Measurements from ENCODE around the gene PNPO.

- TF ChIP-seq POLR2AphosphoS5 (IDR thresholded peaks at IDR 0.05) (no peak), TAF1 (IDR thresholded peaks at IDR 0.05; ENCODE audit: low read depth) (no peak), MXI1 (conservative IDR thresholded peaks at IDR 0.05; ENCODE audit: poor library complexity, severe bottlenecking) (no peak)
- TF ChIP-seq, protein P1, sequence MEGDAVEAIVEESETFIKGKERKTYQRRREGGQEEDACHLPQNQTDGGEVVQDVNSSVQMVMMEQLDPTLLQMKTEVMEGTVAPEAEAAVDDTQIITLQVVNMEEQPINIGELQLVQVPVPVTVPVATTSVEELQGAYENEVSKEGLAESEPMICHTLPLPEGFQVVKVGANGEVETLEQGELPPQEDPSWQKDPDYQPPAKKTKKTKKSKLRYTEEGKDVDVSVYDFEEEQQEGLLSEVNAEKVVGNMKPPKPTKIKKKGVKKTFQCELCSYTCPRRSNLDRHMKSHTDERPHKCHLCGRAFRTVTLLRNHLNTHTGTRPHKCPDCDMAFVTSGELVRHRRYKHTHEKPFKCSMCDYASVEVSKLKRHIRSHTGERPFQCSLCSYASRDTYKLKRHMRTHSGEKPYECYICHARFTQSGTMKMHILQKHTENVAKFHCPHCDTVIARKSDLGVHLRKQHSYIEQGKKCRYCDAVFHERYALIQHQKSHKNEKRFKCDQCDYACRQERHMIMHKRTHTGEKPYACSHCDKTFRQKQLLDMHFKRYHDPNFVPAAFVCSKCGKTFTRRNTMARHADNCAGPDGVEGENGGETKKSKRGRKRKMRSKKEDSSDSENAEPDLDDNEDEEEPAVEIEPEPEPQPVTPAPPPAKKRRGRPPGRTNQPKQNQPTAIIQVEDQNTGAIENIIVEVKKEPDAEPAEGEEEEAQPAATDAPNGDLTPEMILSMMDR (IDR thresholded peaks at IDR 0.05; ENCODE audit: poor library complexity, severe bottlenecking) = no peak
Measured at GRCh38 chr17:47924785-47925677, 16.3 kb upstream of the PNPO start.

Data from neural cell (in vitro differentiated cells).